Kidney epithelial cell (primary cell): ENCODE measurements around the gene WDR18. TPM values are rescaled to one million over a fixed set of nuclear protein-coding genes. Genes with fewer than 3 reads are reported as not detected.

Source experiments
- DNase-seq: peaks from one replicate; pipeline ENCODE4 v3.0.0-alpha.2; 2010; ENCODE audit warnings: low read depth
- H3K27me3 ChIP-seq: 2 replicates; pipeline ENCODE4 v1.6.0; 2011; ENCODE audit warnings: low read length; ENCODE audit not compliant: control insufficient read depth, insufficient read depth
- H3K36me3 ChIP-seq: 2 replicates; pipeline ENCODE4 v1.5.1; 2011; ENCODE audit warnings: low read length; ENCODE audit not compliant: control insufficient read depth, insufficient read depth
- H3K4me3 ChIP-seq: 2 replicates; pipeline ENCODE4 v1.5.1; 2011; ENCODE audit warnings: low read depth, mild to moderate bottlenecking, control low read depth, low read length
- total RNA-seq: library from RNA; depleted of rRNA; stranded (reverse); fragments of >200 nt; gene quantifications from 2 replicates; pipeline ENCODE4 v1.2.3, GENCODE V29; 2015
- TF ChIP-seq, protein P1 (sequence below): IDR thresholded peaks from 2 replicates; pipeline ENCODE4 v1.5.1; 2011; ENCODE audit warnings: mild to moderate bottlenecking, moderate library complexity, low read length, control low read depth, inconsistent platforms; ENCODE audit not compliant: insufficient read depth, poor library complexity, severe bottlenecking

WDR18 gene
- total RNA-seq, 1 donor from 2014 or later, result 54.6 TPM

DNA sequence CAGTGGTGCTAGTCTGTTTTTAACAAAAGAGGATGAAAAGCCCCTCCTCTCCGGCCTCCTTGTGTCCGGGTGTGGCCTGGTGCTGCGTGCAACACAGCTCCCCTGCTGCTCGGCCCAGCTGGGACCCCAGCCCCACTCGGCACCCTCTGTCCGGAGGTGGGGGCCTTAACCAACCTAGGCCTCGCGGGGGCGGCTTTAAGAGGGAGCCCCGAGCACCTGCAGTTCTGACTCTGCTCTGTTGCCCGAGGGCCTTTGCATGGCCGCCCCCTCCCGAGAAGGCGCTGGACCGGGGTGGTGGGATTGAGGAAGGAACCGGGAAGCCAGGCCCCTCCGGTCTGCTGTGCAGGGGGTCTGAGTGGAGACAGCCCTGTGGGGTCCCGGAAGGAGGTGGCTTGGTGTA, 10.4 kb downstream of the WDR18 start:
- Histone ChIP-seq H3K4me3 (no peak overlapping the region), H3K36me3 (no peaks in the 10 kb centered on the region), H3K27me3 (peaks cover 33% of the 10 kb centered on the region)
- TF ChIP-seq, protein P1, sequence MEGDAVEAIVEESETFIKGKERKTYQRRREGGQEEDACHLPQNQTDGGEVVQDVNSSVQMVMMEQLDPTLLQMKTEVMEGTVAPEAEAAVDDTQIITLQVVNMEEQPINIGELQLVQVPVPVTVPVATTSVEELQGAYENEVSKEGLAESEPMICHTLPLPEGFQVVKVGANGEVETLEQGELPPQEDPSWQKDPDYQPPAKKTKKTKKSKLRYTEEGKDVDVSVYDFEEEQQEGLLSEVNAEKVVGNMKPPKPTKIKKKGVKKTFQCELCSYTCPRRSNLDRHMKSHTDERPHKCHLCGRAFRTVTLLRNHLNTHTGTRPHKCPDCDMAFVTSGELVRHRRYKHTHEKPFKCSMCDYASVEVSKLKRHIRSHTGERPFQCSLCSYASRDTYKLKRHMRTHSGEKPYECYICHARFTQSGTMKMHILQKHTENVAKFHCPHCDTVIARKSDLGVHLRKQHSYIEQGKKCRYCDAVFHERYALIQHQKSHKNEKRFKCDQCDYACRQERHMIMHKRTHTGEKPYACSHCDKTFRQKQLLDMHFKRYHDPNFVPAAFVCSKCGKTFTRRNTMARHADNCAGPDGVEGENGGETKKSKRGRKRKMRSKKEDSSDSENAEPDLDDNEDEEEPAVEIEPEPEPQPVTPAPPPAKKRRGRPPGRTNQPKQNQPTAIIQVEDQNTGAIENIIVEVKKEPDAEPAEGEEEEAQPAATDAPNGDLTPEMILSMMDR, result no peak
- no peak for DNase-seq

DNA sequence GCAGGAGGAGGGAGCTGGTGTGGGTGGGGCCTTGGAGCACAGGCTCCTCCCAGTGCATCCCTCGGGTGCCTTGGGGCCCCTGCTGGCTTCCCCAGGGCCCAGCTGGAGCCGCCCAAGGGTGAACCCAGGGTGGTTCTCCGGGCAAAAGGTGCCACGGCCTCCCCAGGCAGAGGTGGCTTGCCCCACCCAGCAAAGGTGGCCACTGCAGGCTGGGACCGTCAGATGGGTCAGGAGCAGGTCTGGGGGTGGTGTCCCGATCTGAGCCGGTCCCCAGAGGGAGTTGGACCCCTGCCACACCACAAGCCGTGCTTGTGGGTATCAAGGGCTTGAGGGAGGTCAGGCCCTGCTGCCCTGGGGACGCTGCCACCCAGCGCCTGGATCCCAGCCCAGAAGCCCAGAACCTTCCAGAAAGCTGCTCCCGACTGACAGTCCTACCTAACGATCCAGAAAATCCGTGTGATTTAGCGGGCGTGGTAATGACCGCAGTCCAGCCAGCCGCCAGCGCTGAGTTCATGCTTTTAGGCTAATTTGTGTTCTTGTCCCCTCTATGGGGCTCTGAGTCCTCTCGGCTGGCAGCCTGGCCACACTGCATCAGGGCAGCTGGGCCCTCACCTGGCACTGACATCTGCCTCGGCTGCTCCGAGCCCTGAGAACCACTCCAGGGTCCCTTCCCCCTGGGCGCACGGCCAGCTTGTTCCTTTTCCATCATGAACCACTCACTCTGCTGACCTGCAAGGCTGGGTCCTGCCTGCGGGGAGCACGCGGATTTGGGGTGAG, 11.1 kb downstream of the WDR18 start:
- no peak for DNase-seq
- TF ChIP-seq, protein P1, result no peak
- Histone ChIP-seq H3K27me3 (peaks cover 37% of the 10 kb centered on the region), H3K36me3 (no peaks in the 10 kb centered on the region), H3K4me3 (no peak overlapping the region)

DNA sequence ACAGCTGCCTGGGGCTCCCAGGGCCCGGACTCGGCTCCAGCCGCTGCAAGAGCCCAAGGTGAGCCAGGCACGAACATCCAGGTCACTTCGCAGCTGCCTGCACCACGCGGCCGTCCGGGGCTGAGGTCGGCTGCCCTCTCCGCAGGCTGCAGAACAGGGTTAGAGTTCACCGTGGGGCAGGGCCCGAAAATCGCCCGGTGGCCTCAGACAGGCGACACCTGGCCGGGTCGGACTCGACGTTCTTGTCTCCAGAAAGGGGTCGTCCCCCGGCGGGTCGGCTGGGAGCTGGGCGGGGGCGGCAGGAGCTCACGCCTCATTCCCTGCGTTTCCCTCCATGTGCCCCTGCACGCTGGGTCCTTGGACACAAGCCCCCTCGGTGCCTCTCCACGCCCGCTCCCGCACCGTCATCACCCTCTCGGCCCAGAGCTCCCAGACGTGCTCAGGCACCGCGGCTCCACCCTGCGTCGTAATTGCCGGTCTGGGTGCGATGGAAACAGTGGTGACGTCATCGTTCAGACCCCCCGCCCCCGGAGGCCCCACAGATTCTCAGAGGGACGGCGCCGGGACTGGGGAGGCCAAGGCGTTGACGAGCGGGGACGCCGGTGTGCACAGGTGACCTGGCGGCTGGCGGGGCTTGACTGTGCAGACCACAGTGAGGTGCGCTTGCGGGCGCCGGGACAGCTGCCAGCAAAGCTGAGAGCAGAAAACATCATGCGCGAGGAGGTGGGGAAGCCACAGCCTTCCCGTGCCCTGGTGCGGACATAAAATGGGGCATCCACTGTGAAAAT, 12.1 kb downstream of the WDR18 start:
- TF ChIP-seq, protein P1, result no peak
- DNase-seq, result no peak
- H3K36me3 ChIP-seq, result no peaks in the 10 kb centered on the region
- peaks cover 45% of the 10 kb centered on the region for H3K27me3 ChIP-seq
- no peak overlapping the region for H3K4me3 ChIP-seq

DNA sequence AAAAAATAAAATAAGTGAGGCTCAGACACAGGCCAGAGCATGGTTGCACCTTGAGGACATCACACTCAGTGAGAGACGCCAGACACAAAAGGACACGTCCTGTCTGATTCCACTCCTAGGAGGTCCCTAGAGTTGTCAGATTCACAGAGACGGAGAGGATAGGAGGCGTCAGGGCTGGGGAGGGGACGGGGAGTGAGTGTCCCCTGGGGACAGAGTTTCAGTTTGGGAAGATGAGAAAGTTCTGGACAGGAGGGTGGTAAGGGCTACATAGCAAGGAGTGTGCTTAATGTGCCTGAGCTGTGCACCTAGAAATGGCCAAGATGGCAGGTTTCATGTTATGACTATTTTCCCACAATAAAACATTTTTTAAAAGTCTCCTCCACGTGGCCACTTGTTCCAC, 13.9 kb downstream of the WDR18 start:
- Histone ChIP-seq H3K36me3 (no peaks in the 10 kb centered on the region), H3K27me3 (peaks cover 58% of the 10 kb centered on the region), H3K4me3 (no peak overlapping the region)
- no peak for DNase-seq
- TF ChIP-seq, protein P1, result no peak

DNA sequence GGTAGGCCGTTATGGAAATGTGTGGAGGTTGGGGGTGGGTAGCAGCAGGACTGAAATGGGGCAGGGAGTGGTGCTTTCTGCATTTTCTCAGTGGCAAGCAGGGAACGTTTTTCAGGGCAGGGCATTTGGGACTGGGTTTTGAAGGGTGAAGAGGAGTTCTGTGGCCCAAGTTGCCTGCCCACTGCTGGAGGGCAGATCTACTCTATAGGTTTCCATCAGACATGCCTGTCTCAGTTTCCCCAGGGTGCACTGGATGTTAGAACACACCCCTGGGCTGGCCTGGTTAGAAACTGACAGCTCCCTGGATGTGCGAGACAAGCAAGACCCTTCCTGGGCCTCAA, 15.2 kb downstream of the WDR18 start:
- H3K36me3 ChIP-seq, result no peaks in the 10 kb centered on the region
- H3K27me3 ChIP-seq, result peaks cover 67% of the 10 kb centered on the region
- H3K4me3 ChIP-seq, result no peak overlapping the region
- TF ChIP-seq, protein P1, result no peak
- no peak for DNase-seq
